ENCODE data around the gene KCNJ5.

KCNJ5 gene

GRCh38 chr11:128890216-128890542 lies 977 bp upstream of the KCNJ5 start:
- Mint-ChIP-seq H3K9me3 (no peaks in the 10 kb centered on the region), H3K4me1 (peaks cover 57% of the 10 kb centered on the region), H3K4me3 (peak overlapping the region; percentile 86), H3K36me3 (ENCODE audit: low read depth) (no peaks in the 10 kb centered on the region), H3K27ac (no peak overlapping the region), H3K27me3 (ENCODE audit: low read depth, poor library complexity) (peaks cover 69% of the 10 kb centered on the region)
- DNase-seq, result no peak
- TF ChIP-seq CTCF (IDR thresholded peaks at IDR 0.05), result no peak

GRCh38 chr11:128891913-128892398 lies 800 bp downstream of the KCNJ5 start:
- no peak for DNase-seq
- no peak overlapping the region for H3K27ac Mint-ChIP-seq
- no peaks in the 10 kb centered on the region for H3K36me3 Mint-ChIP-seq (ENCODE audit: low read depth)
- H3K27me3 Mint-ChIP-seq (ENCODE audit: low read depth, poor library complexity), result peaks cover 55% of the 10 kb centered on the region
- H3K4me3 Mint-ChIP-seq, result peak overlapping the region; percentile 84
- peaks cover 57% of the 10 kb centered on the region for H3K4me1 Mint-ChIP-seq
- H3K9me3 Mint-ChIP-seq, result no peaks in the 10 kb centered on the region
- no peak for TF ChIP-seq CTCF (IDR thresholded peaks at IDR 0.05)

DNA sequence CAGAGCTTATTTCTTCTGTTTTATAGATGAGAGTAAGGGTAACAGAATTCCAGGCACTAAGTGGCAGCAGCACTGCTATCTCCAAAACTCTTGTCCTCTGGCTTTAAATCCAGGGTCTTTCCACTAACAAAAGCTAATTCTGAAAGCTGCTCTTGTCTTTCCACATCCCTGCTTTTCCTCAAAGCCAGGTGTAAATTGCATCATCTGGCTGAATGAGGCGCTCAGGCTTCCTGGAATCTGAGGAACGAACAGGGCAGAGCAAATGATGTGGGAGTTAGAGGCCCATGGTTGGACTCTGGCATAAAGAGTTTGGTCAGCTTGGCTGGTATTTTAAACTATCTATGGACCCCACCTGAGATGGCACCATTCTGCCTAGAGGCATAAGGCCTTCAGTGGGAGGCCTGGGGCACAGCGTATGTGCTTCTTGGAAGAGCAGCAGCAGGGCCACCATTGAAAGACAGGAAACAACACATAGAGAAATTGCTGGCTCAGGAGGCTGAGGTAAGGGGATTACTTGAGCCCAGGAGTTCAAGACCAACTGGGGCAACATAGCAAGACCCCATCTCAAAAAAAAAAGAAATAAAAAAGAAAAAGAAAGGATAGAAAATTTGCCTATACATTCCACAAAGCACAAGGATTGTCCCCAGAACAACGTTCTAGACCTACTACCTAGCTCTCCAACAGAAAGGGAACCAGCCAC lies 1.9 kb downstream of the KCNJ5 start:
- Mint-ChIP-seq H3K4me1 (peaks cover 54% of the 10 kb centered on the region), H3K36me3 (ENCODE audit: low read depth) (no peaks in the 10 kb centered on the region), H3K9me3 (no peaks in the 10 kb centered on the region), H3K27me3 (ENCODE audit: low read depth, poor library complexity) (peaks cover 51% of the 10 kb centered on the region), H3K4me3 (no peak overlapping the region), H3K27ac (no peak overlapping the region)
- DNase-seq, result no peak
- no peak for TF ChIP-seq CTCF (IDR thresholded peaks at IDR 0.05)

- H3K27me3 Mint-ChIP-seq (ENCODE audit: low read depth, poor library complexity), result peaks cover 50% of the 10 kb centered on the region
- TF ChIP-seq CTCF (IDR thresholded peaks at IDR 0.05), result no peak
- H3K4me3 Mint-ChIP-seq, result no peak overlapping the region
- H3K4me1 Mint-ChIP-seq, result peaks cover 49% of the 10 kb centered on the region
- no peak overlapping the region for H3K27ac Mint-ChIP-seq
- H3K9me3 Mint-ChIP-seq, result no peaks in the 10 kb centered on the region
- DNase-seq, result no peak
- H3K36me3 Mint-ChIP-seq (ENCODE audit: low read depth), result no peaks in the 10 kb centered on the region
Measured at GRCh38 chr11:128893578-128894285, 2.6 kb downstream of the KCNJ5 start.

DNA sequence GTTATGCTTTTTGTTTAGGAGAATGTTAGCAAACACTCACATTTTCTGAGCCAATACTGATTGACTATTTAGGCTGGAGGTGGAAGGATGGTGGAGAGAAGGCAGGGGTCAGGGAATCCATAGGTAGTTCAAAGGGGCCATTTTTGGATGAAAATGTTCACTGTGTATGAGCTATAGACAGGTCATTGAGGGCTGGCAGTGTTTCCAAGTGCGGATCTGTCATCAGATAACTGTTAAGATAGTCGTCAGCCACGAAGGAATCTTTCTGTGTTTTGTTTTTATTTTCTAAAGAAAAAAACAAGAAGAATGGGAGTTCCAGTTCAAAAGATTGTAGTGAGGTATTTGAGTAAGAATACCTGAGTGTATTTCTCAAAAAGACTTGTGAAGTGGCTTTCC lies 3.1 kb downstream of the KCNJ5 start:
- peaks cover 48% of the 10 kb centered on the region for H3K27me3 Mint-ChIP-seq (ENCODE audit: low read depth, poor library complexity)
- no peak for DNase-seq
- H3K27ac Mint-ChIP-seq, result no peak overlapping the region
- peaks cover 46% of the 10 kb centered on the region for H3K4me1 Mint-ChIP-seq
- H3K4me3 Mint-ChIP-seq, result no peak overlapping the region
- no peak for TF ChIP-seq CTCF (IDR thresholded peaks at IDR 0.05)
- no peaks in the 10 kb centered on the region for H3K9me3 Mint-ChIP-seq
- no peaks in the 10 kb centered on the region for H3K36me3 Mint-ChIP-seq (ENCODE audit: low read depth)

DNA sequence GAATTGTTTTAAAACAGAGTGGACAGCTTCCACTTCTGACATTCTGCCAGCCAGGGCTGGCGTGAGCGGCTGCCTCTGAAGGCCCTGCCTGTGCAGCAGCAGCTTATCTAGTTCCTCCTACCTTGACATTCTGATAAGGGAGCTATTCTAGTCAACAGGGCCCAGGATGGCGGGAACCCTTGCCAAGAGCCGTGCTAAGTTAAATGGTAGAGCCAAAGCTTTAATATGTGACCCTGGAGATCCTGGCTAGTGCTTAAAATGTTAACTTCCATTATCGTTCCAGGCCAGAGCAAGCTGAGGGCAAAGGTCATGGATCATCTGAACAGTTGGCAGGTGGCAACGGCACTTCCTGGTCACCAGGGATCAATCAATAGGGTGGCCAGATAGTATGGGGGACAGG lies 3.5 kb downstream of the KCNJ5 start:
- Mint-ChIP-seq H3K27ac (no peak overlapping the region), H3K36me3 (ENCODE audit: low read depth) (no peaks in the 10 kb centered on the region), H3K27me3 (ENCODE audit: low read depth, poor library complexity) (peaks cover 48% of the 10 kb centered on the region), H3K4me1 (peaks cover 42% of the 10 kb centered on the region), H3K9me3 (no peaks in the 10 kb centered on the region), H3K4me3 (no peak overlapping the region)
- DNase-seq, result no peak
- TF ChIP-seq CTCF (IDR thresholded peaks at IDR 0.05), result no peak

Measured in nephron progenitor cell (in vitro differentiated cells).